MG63 (cell line): Measurements from ENCODE around the gene ERFL. TPM values are rescaled to one million over a fixed set of nuclear protein-coding genes. Genes with fewer than 3 reads are reported as not detected.
"Not testable (repeated sequence)": the region's sequence is repeated elsewhere in the genome, so short reads cannot be mapped to it uniquely, and the experiment has no call there.

Experiments used
- DNase-seq: peaks from one replicate; pipeline ENCODE4 v3.0.0-alpha.2; 2020
- H3K27me3 ChIP-seq: fragments of 250-450 bp; sonication (Bioruptor Pico); 2 replicates; pipeline ENCODE4 v1.5.1; 2020; ENCODE audit warnings: mild to moderate bottlenecking, moderate library complexity
- H3K36me3 ChIP-seq: fragments of 250-450 bp; sonication (Bioruptor Pico); 2 replicates; pipeline ENCODE4 v1.5.1; 2020; ENCODE audit warnings: mild to moderate bottlenecking, moderate library complexity
- H3K4me3 ChIP-seq: fragments of 250-450 bp; sonication (Bioruptor Pico); 2 replicates; pipeline ENCODE4 v1.5.1; 2020; ENCODE audit warnings: mild to moderate bottlenecking, moderate library complexity
- H3K9me3 ChIP-seq: fragments of 250-450 bp; sonication (Bioruptor Pico); 2 replicates; pipeline ENCODE4 v1.5.1; 2020; ENCODE audit warnings: mild to moderate bottlenecking, moderate library complexity
- total RNA-seq: library from RNA; depleted of rRNA; stranded (reverse); fragments of >200 nt; shearing (Covaris generic); gene quantifications from 2 replicates; pipeline ENCODE4 v1.2.3, GENCODE V29; 2014; ENCODE audit warnings: low replicate concordance

ERFL gene
- total RNA-seq, 1 experiment from 2014 or later: not detected

DNA sequence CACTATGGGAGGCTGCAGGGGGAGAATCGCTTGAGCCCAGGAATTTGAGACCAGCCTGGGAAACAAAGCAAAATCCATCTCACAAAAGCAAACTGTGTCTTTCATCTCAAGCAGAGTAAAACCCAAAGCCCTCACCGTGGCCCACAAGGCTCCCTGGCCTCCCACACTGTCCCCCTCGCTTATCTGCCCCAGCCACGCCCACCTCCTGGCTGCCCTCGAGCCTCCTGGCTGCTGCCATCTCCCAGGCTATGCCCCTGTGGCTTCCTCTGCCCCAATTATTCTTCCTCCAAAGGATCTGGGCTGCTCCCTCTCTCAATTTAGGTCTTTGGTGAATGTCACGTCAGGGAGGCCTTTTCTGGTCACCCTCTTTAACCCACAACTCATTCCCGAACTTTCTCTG lies 27.3 kb upstream of the ERFL start:
- H3K27me3 ChIP-seq: no peaks in the 10 kb centered on the region
- H3K9me3 ChIP-seq: no peaks in the 10 kb centered on the region
- H3K4me3 ChIP-seq: no peak overlapping the region
- no peak for DNase-seq
- peaks cover 7% of the 10 kb centered on the region for H3K36me3 ChIP-seq

DNA sequence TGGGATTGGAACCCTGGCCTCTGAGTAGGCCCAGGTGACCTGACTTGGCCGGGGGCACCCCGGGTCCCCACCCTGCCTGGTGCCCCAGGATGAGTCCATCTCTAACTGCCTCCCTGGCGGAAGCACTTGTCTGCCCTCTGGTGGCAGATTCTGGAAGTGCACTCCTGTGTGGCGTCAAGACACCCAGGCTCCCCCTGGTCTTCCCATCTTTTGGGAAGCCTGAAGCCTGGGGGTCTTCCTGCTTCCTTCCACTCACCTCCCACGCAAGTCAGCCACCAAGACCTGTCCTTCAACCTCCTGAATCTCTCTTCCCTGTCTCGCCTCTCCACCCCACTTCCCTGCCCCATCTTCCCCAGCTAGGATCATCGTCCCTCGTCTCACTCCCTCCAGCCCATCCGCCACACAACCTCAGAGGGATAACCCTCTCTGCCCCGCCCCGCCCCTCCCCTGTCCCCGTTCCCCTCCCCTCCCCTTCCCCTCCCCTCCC lies 23.5 kb upstream of the ERFL start:
- peak; percentile 60 for DNase-seq
- Histone ChIP-seq H3K27me3 (no peaks in the 10 kb centered on the region), H3K9me3 (no peaks in the 10 kb centered on the region), H3K4me3 (no peak overlapping the region), H3K36me3 (no peaks in the 10 kb centered on the region; the same call in 1 of the 2 replicates)

DNA sequence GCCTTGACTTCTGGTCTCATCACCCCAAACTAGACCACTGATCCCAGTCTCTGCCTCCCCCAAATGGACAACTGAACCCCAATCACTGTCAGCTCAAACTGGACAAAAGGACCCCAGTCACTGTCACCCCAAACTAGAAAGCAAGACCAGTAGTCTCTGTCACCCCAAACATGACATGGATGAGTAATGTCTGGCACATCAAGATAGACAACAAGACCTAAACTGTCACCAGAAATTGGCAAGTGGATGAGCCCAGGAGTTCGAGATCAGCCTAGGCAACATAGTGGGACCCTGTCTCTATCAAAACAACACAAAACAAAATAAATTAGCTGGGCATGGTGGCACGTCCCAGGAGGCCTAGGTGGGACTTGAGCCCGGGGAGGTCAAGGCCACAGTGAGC lies 18.8 kb upstream of the ERFL start:
- Histone ChIP-seq H3K27me3 (no peaks in the 10 kb centered on the region), H3K4me3 (no peak overlapping the region), H3K36me3 (no peaks in the 10 kb centered on the region), H3K9me3 (no peaks in the 10 kb centered on the region)
- DNase-seq: no peak

DNA sequence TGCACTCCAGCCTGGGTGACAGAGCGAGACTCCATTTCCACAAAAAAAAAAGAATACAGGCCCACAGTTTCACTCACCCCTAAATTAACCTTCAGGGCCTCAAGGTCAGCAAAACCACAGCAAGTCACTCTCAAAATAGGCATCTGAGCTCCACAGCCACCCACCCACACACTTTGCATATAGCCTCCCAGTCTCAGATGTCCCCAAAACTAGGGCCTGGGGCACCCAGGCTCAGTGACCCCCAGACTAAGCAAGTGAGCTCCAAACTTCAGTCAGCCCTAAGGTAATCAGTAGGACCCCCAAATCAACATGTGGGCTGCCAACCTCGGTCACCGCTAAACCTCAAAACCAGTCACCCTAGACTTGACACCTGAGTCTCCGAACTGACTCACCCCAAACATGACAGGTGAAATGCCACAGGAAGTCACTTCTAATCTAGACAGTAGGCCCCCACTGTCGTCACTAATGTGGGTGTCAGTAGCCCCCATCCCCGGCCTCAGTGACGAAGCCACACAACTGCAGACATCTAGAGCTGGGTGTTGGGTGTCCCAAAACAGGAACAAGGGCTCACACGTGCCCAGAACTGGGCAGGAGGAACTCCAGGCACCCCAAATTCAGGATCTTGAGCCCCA lies 17.0 kb upstream of the ERFL start:
- no peak for DNase-seq

DNA sequence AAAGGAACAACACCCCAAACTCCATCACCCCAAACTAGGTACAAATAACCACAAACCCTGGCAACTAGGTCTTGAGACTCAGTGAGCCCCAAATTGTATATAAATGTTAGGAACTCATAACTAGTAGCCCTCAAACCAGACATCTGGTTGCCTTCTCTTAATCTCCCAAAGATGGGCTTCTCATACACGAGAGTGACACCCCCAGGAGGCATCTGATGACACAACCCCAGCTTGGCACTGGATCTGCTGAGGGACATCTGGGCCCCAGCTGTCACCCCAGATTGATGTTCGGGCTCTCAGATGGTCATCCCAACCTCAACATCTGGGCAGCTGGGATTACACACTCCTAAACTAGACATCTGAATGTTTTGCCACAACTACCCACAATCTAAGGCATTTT lies 16.1 kb upstream of the ERFL start:
- no peak overlapping the region for H3K4me3 ChIP-seq

More for the DNA sequence above, 17.0 kb upstream of the ERFL start:
- H3K9me3 ChIP-seq: no peaks in the 10 kb centered on the region
- H3K36me3 ChIP-seq: no peaks in the 10 kb centered on the region
- H3K4me3 ChIP-seq: no peak overlapping the region
- peaks cover 2% of the 10 kb centered on the region; the same call in 1 of the 2 replicates for H3K27me3 ChIP-seq

DNA sequence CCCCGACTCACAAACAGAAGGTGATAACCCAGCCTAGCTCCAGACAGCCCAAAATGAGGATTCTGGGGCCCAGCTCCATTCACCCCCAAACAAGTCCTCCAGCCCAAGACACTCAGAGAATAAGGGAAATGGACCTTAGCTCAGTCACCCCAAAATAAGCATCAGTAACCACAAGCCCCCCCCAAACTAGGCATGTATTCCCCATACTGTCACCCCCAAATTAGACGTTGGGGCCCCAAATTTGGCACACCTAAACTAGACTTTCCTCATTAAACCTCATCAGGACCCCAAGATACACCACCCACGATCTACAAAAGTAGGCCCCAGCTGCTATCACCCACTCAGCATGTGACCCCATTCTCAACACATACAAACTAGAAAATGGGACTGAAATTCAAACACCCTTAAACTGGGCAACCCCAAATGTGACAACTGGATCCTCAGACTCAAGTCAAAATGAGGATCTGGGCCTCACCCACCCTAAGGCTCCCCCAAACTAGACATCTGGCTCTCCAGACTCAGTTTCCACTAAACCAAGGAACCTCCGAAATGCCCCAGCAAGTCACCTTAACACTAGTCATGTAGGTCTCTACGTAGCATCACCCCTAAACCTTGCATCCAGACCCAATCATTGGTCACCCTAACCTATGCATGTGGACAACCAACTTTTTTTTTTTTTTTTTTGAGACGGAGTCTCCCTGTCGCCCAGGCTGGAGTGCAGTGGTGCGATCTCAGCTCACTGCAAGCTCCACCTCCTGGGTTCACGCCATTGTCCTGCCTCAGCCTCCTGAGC lies 13.4 kb upstream of the ERFL start:
- DNase-seq: no peak
- H3K9me3 ChIP-seq: no peaks in the 10 kb centered on the region
- H3K4me3 ChIP-seq: no peak overlapping the region
- H3K36me3 ChIP-seq: no peaks in the 10 kb centered on the region
- H3K27me3 ChIP-seq: peaks cover 6% of the 10 kb centered on the region; the same call in 1 of the 2 replicates

More for the DNA sequence above, 16.1 kb upstream of the ERFL start:
- H3K36me3 ChIP-seq: no peaks in the 10 kb centered on the region
- no peaks in the 10 kb centered on the region for H3K9me3 ChIP-seq
- DNase-seq: no peak
- H3K27me3 ChIP-seq: peaks cover 2% of the 10 kb centered on the region; the same call in 1 of the 2 replicates

DNA sequence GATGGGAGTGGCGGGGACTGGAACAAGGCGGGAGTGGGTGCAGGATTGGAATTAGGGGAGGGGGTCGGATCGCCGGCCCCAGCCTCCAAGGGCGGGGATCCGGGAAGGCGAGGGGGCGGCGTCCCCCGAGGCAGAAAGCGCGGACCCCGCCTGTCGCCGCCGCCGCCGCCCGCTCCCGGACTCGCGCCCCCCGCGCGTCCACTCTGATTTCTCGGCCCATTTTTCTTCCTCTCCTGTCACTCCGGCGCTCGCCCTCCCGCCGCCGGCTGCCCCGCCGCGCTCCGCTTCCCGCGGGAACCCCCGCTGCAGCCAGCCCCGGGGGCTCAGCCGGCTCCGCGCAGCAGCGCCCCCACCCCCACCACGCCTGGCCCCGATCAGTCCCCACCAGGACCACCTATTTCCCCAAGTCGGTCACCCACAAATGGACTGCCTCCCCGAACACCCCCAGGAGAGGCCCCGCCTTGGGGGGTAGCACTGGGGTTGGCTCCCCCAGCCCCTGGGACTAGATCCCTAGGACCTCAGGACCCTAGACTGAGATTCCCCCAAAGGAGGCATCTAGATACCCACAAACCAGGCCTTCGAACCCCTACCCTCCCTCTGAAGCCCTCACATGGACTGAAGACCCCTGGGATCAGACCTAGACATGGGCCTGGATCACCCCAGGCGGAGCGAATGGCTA lies 12.6 kb upstream of the ERFL start:
- Histone ChIP-seq H3K27me3 (peaks cover 13% of the 10 kb centered on the region), H3K9me3 (no peaks in the 10 kb centered on the region), H3K36me3 (no peaks in the 10 kb centered on the region), H3K4me3 (no peak overlapping the region)
- DNase-seq: no peak

DNA sequence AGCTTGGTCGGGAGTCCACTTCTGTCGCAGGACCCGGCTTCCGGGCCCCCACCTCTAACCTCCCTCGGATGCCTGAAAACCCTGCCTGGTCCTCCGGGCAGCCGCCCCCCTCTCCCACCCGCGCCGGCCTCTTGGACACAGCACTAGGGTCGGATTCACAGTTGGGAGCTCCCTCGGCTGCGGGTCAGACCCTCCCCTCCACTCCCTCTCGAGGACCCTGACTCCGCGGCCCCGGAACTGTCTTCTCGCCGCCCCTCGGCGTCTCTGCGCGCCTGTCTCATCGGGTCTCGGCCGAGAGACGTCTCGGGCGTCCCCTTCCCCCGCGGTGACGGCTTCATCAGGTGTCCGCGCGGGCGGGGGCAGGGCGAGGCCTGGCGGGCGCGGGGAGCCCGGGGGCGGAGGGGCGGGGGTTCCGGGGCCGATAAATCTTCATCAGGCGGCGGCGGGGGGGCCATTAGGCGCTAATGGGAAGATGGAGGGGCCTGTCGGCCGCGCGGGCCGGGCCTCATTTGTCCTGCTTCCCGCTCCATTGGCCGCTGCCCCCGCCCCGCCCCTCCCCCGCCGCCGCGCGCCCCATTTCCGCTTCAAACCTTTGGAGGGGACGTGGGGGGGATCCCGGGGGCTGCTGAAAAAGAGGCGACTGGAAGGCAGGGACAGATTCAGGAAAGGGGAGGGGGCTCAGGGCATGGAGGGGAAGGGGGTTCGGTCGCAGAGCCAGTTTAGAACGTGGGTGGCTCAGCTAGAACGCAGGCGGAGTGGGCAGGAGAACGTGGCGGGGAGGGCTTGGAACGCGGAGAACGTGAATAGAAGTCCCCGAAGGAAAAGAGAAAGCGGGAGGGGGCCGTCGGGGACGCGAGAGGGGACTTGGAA lies 11.8 kb upstream of the ERFL start:
- peaks cover 18% of the 10 kb centered on the region for H3K27me3 ChIP-seq
- DNase-seq: no peak
- H3K36me3 ChIP-seq: no peaks in the 10 kb centered on the region
- no peaks in the 10 kb centered on the region for H3K9me3 ChIP-seq
- no peak overlapping the region for H3K4me3 ChIP-seq

DNA sequence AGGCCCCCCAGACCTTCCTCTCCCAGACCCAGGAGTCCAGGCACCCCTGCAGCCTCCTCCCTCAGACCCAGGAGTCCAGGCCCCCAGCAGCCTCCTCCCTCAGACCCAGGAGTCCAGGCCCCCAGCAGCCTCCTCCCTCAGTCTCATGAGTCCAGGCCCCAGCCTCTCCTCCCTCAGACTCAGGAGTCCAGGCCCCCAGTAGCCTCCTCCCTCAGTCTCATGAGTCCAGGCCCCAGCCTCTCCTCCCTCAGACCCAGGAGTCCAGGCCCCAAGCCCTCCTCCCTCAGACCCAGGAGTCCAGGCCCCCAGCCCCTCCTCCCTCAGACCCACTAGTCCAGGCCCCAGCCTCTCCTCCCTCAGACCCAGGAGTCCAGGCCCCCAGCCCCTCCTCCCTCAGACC lies 11.0 kb upstream of the ERFL start:
- DNase-seq, H3K9me3 ChIP-seq, H3K36me3 ChIP-seq, H3K4me3 ChIP-seq: not testable (repeated sequence)
- H3K27me3 ChIP-seq: peaks cover 24% of the 10 kb centered on the region

DNA sequence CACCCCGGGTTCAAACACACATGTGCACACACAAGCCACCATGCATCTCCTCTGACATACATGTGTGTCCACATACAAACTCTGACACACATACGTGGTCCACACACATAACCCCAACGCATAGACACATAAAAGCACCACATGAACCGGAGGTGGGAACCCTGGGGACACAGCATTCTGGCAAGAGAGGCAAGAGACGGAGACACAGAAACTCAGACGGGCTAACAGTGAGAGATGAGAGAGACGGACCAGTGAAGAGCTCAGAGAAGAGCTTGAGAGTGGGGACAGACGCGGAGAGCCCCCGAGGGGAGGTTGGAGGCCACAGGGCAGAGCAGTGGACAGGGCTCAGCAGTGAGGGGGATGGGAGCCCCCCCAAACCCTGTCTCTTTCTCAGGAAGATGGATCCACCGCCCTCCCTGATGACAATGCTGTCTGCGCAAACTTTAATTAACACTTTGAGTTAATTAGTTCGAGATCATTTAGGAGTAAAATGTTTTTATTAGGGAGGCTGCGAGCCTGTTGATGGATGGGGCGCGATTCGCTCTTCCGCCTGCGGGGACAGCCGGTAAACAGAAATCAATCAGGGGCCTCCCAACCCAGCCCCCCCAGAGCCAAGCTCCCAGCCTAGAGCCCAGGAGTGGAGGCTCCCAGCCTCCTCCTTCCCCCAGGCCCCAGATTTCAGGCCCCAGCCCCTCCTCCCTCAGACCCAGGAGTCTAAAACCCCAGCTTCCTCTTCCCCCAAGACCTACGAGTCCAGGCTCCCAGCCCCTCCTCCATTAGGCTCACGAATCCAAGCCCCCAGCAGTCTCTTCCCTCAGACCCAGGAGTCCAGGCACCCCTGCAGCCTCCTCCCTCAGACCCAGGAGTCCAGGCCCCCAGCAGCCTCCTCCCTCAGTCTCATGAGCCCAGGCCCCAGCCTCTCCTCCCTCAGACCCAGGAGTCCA lies 9.5 kb upstream of the ERFL start:
- DNase-seq: no peak
- Histone ChIP-seq H3K4me3 (no peak overlapping the region), H3K27me3 (peaks cover 37% of the 10 kb centered on the region), H3K36me3 (no peaks in the 10 kb centered on the region), H3K9me3 (no peaks in the 10 kb centered on the region)

DNA sequence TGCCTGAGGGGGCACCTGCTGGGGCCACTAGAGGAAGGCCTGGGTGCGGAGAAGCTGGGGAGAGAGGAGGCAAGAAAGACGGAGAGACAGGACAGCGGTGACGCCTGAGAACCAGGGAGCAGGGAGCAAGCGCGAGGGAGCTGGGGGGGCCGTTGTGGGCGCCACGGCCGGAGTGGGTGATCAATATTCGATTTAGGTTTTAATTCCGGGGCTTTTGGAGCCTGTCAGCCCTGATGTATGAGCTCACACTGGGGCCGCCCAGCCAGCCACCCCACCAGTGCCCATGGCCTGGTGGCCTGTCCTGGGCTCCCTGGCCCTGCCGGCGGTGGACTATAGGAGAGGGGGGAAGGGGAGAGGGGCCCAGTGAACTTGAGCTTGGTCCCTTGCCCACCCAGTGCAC lies 8.7 kb upstream of the ERFL start:
- peaks cover 39% of the 10 kb centered on the region for H3K27me3 ChIP-seq
- no peaks in the 10 kb centered on the region for H3K9me3 ChIP-seq
- H3K36me3 ChIP-seq: no peaks in the 10 kb centered on the region
- no peak for DNase-seq
- H3K4me3 ChIP-seq: no peak overlapping the region

DNA sequence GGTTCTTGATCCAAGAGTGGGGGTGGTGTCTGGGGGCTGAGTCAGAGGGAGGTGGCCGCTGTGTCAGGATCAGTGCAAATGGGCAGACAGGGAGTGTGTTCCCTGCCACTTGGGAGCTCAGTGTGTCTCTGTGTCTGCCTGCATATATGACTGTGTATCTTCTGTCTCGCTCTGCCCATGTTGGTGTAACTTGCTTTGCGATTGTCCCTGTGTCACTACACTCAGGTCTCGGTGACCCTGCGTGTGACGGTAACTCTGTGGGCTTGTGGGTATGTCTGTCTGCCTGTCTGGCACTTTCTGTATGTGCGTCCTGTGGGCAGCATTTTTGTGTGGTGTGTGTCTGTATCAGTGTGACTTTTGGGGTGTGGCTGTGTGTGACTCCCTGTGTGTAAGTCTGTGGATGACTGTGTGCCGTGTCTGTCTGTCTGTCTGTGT lies 8.2 kb upstream of the ERFL start:
- Histone ChIP-seq H3K27me3 (peaks cover 42% of the 10 kb centered on the region), H3K9me3 (no peaks in the 10 kb centered on the region), H3K36me3 (no peaks in the 10 kb centered on the region), H3K4me3 (no peak overlapping the region)
- no peak for DNase-seq

DNA sequence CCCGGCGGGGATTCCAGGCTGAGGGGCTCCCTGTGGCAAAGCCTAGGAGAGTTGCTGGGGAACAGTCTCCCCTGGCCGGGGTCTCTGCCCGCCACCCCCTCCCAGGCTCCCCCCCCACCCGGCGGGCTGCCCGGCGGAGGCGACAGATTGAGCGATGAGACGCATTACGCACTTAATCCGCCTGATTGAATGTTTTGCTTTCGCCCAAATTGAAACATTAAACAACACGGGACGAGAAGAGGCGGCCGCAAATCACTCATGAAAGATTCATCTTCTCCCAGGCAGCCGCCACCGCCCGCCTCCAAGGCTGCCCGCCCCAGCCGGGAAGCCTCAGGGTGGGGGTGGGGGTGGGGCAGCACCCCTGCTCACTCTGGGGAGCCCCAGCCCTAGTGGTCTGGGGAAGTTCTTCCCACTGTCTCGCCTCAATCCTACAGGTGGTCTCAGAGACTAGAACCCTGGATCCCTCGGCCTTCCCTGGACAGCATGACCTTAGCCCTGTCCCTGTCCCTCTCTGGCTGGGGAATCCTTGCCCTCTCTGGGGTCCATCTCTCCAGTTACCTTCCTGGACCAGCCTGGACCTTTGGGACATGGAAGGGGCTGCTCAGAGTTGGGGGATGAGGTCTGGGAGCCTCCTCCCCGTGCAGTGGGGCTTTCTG lies 7.6 kb upstream of the ERFL start:
- no peaks in the 10 kb centered on the region for H3K36me3 ChIP-seq
- no peak for DNase-seq
- peaks cover 47% of the 10 kb centered on the region for H3K27me3 ChIP-seq
- H3K9me3 ChIP-seq: no peaks in the 10 kb centered on the region
- no peak overlapping the region for H3K4me3 ChIP-seq

DNA sequence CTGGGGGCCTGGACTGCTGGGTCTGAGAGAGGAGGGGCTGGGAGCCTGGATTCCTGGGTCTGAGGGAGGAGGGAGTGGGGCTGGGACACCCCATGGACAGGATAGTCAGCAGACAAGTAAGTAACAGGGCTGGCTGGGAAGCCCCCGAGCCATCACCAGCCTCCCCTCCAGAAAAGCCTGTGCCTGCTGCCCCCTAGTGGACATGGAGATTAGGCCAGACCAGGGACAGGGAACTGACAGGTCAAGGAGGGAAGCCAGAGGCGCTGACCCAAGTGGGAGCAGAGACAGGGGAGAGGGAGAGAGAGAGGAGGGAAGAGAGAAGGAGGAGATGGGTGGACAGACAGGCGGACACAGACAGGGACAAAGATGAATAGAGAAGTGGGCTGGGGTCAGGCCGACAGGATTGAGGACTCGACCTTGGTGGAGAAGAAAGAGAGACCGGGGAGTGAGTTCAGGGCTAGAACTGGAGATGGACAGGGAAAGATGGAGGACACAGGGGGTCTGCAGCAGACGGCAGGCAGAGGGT lies 6.7 kb upstream of the ERFL start:
- Histone ChIP-seq H3K27me3 (peaks cover 55% of the 10 kb centered on the region), H3K36me3 (no peaks in the 10 kb centered on the region), H3K4me3 (no peak overlapping the region), H3K9me3 (no peaks in the 10 kb centered on the region)
- peak; percentile 64 for DNase-seq
